ENCODE data around the gene APBA3. TPM values are rescaled to one million over a fixed set of nuclear protein-coding genes. Genes with fewer than 3 reads are reported as not detected.

APBA3 gene
- total and polyA plus RNA-seq, 2 donors (not counting 1 experiment from before 2014, with no cell fraction given) = 2.7 to 22.3 TPM

- Histone ChIP-seq H3K36me3 (ENCODE audit: control insufficient read depth, insufficient read depth, low read length) (no peaks in the 10 kb centered on the region), H3K4me1 (ENCODE audit: control insufficient read depth, extremely low read depth, insufficient read depth, low read length) (no peaks in the 10 kb centered on the region), H3K79me2 (ENCODE audit: control insufficient read depth, insufficient read depth, low read length) (no peaks in the 10 kb centered on the region), H3K4me2 (ENCODE audit: extremely low read depth, insufficient read depth, low read length) (no peak overlapping the region), H3K4me3 (replicated peaks in 1 of 4; ENCODE audit: control extremely low read depth in 1 of 4, insufficient read depth in 1 of 4, low read depth in 3 of 4, low read length in 4 of 4) (no peak overlapping the region), H3K9me3 (ENCODE audit: control insufficient read depth, insufficient read depth, low read depth, low read length) (no peaks in the 10 kb centered on the region), H2AFZ (ENCODE audit: low read length) (no peak overlapping the region), H3K9ac (ENCODE audit: insufficient read depth, low read length) (no peak overlapping the region), H3K27me3 (ENCODE audit: control insufficient read depth, insufficient read depth, low read length) (no peaks in the 10 kb centered on the region), H3K27ac (ENCODE audit: insufficient read depth, low read length) (no peak overlapping the region), H4K20me1 (ENCODE audit: control insufficient read depth, extremely low read depth, insufficient read depth, low read length) (no peaks in the 10 kb centered on the region)
- TF ChIP-seq CTCF (conservative IDR thresholded peaks at IDR 0.05 in 1 of 2, IDR thresholded peaks at IDR 0.05 in 1 of 2; ENCODE audit: low read depth in 1 of 2, low read length in 2 of 2) (no peak), EZH2 (IDR thresholded peaks at IDR 0.05; ENCODE audit: low read length, missing control alignments) (no peak)
- no peak for DNase-seq (ENCODE audit: low read depth in 2 of 2)
These were observed 15.1 kb upstream of the APBA3 start for GRCh38 chr19:3776479-3777040.

GRCh38 chr19:3775831-3776230 lies 14.3 kb upstream of the APBA3 start:
- no peak for TF ChIP-seq CTCF (conservative IDR thresholded peaks at IDR 0.05 in 1 of 2, IDR thresholded peaks at IDR 0.05 in 1 of 2; ENCODE audit: low read depth in 1 of 2, low read length in 2 of 2)
- no peak for TF ChIP-seq EZH2 (IDR thresholded peaks at IDR 0.05; ENCODE audit: low read length, missing control alignments)
- H3K9me3 ChIP-seq (ENCODE audit: control insufficient read depth, insufficient read depth, low read depth, low read length) = no peaks in the 10 kb centered on the region
- H3K4me3 ChIP-seq (replicated peaks in 1 of 4; ENCODE audit: control extremely low read depth in 1 of 4, insufficient read depth in 1 of 4, low read depth in 3 of 4, low read length in 4 of 4) = no peak overlapping the region
- no peak for DNase-seq (ENCODE audit: low read depth in 2 of 2)
- no peaks in the 10 kb centered on the region for H4K20me1 ChIP-seq (ENCODE audit: control insufficient read depth, extremely low read depth, insufficient read depth, low read length)
- no peaks in the 10 kb centered on the region for H3K4me1 ChIP-seq (ENCODE audit: control insufficient read depth, extremely low read depth, insufficient read depth, low read length)
- no peaks in the 10 kb centered on the region for H3K36me3 ChIP-seq (ENCODE audit: control insufficient read depth, insufficient read depth, low read length)
- H2AFZ ChIP-seq (ENCODE audit: low read length) = no peak overlapping the region
- H3K9ac ChIP-seq (ENCODE audit: insufficient read depth, low read length) = no peak overlapping the region
- no peak overlapping the region for H3K4me2 ChIP-seq (ENCODE audit: extremely low read depth, insufficient read depth, low read length)
- no peaks in the 10 kb centered on the region for H3K27me3 ChIP-seq (ENCODE audit: control insufficient read depth, insufficient read depth, low read length)
- H3K27ac ChIP-seq (ENCODE audit: insufficient read depth, low read length) = no peak overlapping the region
- no peaks in the 10 kb centered on the region for H3K79me2 ChIP-seq (ENCODE audit: control insufficient read depth, insufficient read depth, low read length)

- Histone ChIP-seq H3K27me3 (ENCODE audit: control insufficient read depth, insufficient read depth, low read length) (no peaks in the 10 kb centered on the region), H3K36me3 (ENCODE audit: control insufficient read depth, insufficient read depth, low read length) (no peaks in the 10 kb centered on the region), H3K9ac (ENCODE audit: insufficient read depth, low read length) (no peak overlapping the region), H3K79me2 (ENCODE audit: control insufficient read depth, insufficient read depth, low read length) (no peaks in the 10 kb centered on the region), H3K4me2 (ENCODE audit: extremely low read depth, insufficient read depth, low read length) (no peak overlapping the region), H4K20me1 (ENCODE audit: control insufficient read depth, extremely low read depth, insufficient read depth, low read length) (no peaks in the 10 kb centered on the region), H2AFZ (ENCODE audit: low read length) (no peak overlapping the region), H3K27ac (ENCODE audit: insufficient read depth, low read length) (no peak overlapping the region), H3K4me1 (ENCODE audit: control insufficient read depth, extremely low read depth, insufficient read depth, low read length) (no peaks in the 10 kb centered on the region), H3K4me3 (replicated peaks in 1 of 4; ENCODE audit: control extremely low read depth in 1 of 4, insufficient read depth in 1 of 4, low read depth in 3 of 4, low read length in 4 of 4) (no peak overlapping the region), H3K9me3 (ENCODE audit: control insufficient read depth, insufficient read depth, low read depth, low read length) (no peaks in the 10 kb centered on the region)
- DNase-seq (ENCODE audit: low read depth in 2 of 2) = no peak
- TF ChIP-seq CTCF (conservative IDR thresholded peaks at IDR 0.05 in 1 of 2, IDR thresholded peaks at IDR 0.05 in 1 of 2; ENCODE audit: low read depth in 1 of 2, low read length in 2 of 2) = no peak
- no peak for TF ChIP-seq EZH2 (IDR thresholded peaks at IDR 0.05; ENCODE audit: low read length, missing control alignments)
These were observed 13.9 kb upstream of the APBA3 start for GRCh38 chr19:3775374-3775711.
